Skeletal muscle satellite cell (primary cell): ENCODE measurements around the gene ISYNA1.

Experiments used
- H3K27me3 ChIP-seq: 2 replicates; pipeline ENCODE4 v1.7.0; 2013; ENCODE audit warnings: low read length; ENCODE audit not compliant: control insufficient read depth, insufficient read depth
- H3K36me3 ChIP-seq: 2 replicates; pipeline ENCODE4 v1.7.0; 2013; ENCODE audit warnings: mild to moderate bottlenecking, control low read depth, low read length; ENCODE audit not compliant: insufficient read depth
- H3K4me1 ChIP-seq: 2 replicates; pipeline ENCODE4 v1.7.0; 2013; ENCODE audit warnings: low read length; ENCODE audit not compliant: control insufficient read depth, insufficient read depth
- H3K4me2 ChIP-seq: 2 replicates; pipeline ENCODE4 v1.7.0; 2013; ENCODE audit warnings: mild to moderate bottlenecking, low read length
- H3K4me3 ChIP-seq: 2 replicates; pipeline ENCODE4 v1.7.0; 2013; ENCODE audit warnings: low read length
- H3K9ac ChIP-seq: 2 replicates; pipeline ENCODE4 v1.7.0; 2013; ENCODE audit warnings: mild to moderate bottlenecking, low read depth, low read length, moderate library complexity
- H3K9me3 ChIP-seq: replicated peaks from 2 replicates; pipeline ENCODE4 v1.7.0; 2013; ENCODE audit warnings: mild to moderate bottlenecking, control low read depth, low read length

The ISYNA1 gene

GRCh38 chr19:18433735-18434398 is 4.1 kb downstream of the ISYNA1 start:
- H3K4me1 ChIP-seq, result peaks cover 29% of the 10 kb centered on the region
- no peak overlapping the region for H3K4me2 ChIP-seq
- no peak overlapping the region for H3K9ac ChIP-seq
- H3K9me3 ChIP-seq, result no peaks in the 10 kb centered on the region
- peaks cover 10% of the 10 kb centered on the region for H3K36me3 ChIP-seq
- no peak overlapping the region for H3K4me3 ChIP-seq
- no peaks in the 10 kb centered on the region for H3K27me3 ChIP-seq

- H3K9ac ChIP-seq, result no peak overlapping the region
- peaks cover 33% of the 10 kb centered on the region for H3K4me1 ChIP-seq
- peak overlapping the region; percentile 44 for H3K4me2 ChIP-seq
- no peaks in the 10 kb centered on the region for H3K27me3 ChIP-seq
- H3K4me3 ChIP-seq, result peak overlapping the region; percentile 39
- H3K36me3 ChIP-seq, result peaks cover 10% of the 10 kb centered on the region
- no peaks in the 10 kb centered on the region for H3K9me3 ChIP-seq
Observed at GRCh38 chr19:18433015-18433691, 4.8 kb downstream of the ISYNA1 start.

DNA sequence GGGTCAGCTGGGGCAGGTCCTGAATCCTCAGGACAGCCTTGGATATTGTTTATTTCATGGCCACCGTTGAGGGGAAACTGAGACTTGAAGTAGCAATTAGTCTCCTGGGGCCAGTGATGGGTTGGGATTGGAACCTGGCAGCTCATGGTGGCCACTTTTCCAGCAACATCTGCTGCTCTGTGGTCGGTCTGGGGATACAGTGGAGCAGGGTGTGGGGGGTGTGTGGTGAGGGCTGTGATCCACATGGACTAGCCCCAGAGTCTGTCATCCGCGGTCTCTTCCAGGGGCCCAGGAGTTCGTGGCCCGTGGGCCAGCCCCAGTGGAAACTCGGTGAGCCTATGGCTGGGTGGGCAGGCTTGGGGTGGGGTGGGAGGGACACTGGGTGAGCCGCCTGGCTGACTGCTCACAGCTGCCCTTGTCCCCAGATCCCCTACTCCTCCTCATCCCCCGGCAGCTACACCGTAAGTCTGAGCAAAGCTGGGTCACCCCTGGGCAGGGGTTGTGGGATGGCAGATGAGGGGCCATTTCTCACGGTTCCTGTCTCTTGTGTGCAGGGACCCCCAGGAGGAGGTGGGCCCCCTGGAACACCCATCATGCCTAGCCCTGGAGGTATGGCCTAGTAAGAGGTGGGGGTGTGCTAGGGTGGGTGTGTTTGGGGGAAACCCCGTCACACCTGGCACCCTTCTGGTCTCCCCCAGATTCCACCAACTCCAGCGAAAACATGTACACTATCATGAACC is 5.5 kb downstream of the ISYNA1 start:
- H3K4me3 ChIP-seq, result no peak overlapping the region
- peaks cover 28% of the 10 kb centered on the region for H3K4me1 ChIP-seq
- H3K9ac ChIP-seq, result no peak overlapping the region
- no peaks in the 10 kb centered on the region for H3K9me3 ChIP-seq
- no peak overlapping the region for H3K4me2 ChIP-seq
- H3K36me3 ChIP-seq, result peaks cover 10% of the 10 kb centered on the region
- H3K27me3 ChIP-seq, result no peaks in the 10 kb centered on the region

GRCh38 chr19:18431351-18432197 is 6.4 kb downstream of the ISYNA1 start:
- no peak overlapping the region for H3K4me2 ChIP-seq
- H3K9me3 ChIP-seq, result no peaks in the 10 kb centered on the region
- H3K9ac ChIP-seq, result no peak overlapping the region
- H3K36me3 ChIP-seq, result peaks cover 10% of the 10 kb centered on the region
- no peak overlapping the region for H3K4me3 ChIP-seq
- peaks cover 26% of the 10 kb centered on the region for H3K4me1 ChIP-seq
- H3K27me3 ChIP-seq, result no peaks in the 10 kb centered on the region

GRCh38 chr19:18430417-18431144 is 7.4 kb downstream of the ISYNA1 start:
- H3K36me3 ChIP-seq, result peaks cover 10% of the 10 kb centered on the region
- no peaks in the 10 kb centered on the region for H3K9me3 ChIP-seq
- no peak overlapping the region for H3K9ac ChIP-seq
- H3K27me3 ChIP-seq, result no peaks in the 10 kb centered on the region
- H3K4me1 ChIP-seq, result peaks cover 34% of the 10 kb centered on the region
- no peak overlapping the region for H3K4me3 ChIP-seq
- no peak overlapping the region for H3K4me2 ChIP-seq

DNA sequence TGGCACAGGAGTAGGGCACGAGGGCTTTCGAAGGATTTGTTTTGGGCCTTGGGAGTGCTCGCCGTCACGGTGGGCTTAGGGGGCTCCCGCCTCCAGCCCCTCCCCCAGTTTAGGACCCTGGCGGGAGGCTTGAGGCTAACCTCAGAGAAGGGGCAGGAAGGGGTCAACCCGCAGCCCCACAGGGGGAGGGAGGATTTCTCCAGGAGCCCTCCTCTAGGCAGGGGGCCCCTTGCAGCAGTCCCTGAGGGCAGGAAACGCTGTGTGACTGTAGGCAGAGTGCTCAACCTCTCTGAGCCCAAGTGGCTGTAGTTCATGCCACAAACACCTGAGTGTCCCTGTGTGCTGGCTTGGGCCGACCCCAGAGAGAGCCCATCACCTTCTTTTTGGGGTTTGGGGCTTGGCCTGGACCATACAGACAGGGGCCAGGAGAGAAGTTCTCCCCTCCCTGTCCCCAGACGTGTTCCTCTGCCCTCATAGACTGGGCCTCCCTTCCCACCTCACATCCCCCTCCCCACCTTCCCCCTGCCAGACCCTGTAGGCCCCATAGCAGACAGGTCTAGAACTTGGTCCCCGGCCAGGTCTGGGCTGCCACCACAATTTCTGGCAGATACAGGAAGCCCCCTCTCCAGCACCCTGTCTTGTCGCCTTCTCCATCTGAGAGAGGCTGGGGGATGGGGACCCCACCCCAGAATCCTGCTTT is 8.1 kb downstream of the ISYNA1 start:
- no peaks in the 10 kb centered on the region for H3K27me3 ChIP-seq
- peak overlapping the region; percentile 61 for H3K9ac ChIP-seq
- peak overlapping the region; percentile 69 for H3K4me3 ChIP-seq
- peak overlapping the region; percentile 81 for H3K4me2 ChIP-seq
- peaks cover 10% of the 10 kb centered on the region for H3K36me3 ChIP-seq
- H3K4me1 ChIP-seq, result peaks cover 40% of the 10 kb centered on the region
- H3K9me3 ChIP-seq, result no peaks in the 10 kb centered on the region

DNA sequence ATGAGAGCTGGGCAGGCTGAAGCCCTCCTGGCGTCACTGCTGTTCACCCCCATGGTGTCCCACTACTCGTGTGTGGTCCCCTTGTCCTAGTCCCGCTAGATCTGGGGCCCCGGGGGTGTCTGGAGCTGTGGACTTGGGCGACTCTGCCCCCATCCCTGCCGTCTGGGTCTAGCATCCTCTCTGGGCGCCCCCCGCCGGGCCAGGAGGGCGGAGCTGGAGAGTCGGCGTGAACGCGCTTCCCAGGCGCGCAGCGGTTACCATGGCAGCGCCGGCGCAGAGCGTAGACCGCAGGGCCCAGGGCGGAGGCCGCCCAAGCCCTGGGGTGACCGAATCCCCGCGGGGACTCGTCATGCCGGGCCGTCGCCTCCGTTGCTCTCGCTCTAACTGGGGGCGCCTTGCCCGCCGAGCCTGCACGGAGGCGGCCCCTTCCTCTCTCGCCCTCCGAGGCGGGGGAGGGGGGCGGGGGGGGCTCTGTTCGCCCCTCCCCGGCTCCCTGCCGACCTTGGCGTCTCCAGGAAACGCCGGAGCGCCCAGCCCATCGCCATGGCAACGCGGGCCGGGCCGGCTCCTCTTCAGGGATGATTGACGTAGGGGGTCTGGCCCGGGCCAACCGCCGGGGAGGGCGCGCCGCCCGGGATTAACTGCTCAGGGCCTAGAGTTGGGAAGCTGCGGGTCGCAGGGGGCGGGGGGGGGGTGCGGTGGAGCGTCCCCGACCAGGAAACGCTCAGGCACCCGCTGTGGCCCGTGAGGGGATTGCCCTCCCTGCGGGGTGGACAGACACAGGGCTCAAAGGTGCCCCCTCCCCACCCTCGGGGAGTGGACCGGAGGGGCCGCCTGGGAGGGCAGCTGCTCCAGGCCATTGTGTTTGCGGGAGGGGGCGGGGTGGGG is 8.9 kb downstream of the ISYNA1 start:
- H3K27me3 ChIP-seq, result no peaks in the 10 kb centered on the region
- H3K36me3 ChIP-seq, result peaks cover 10% of the 10 kb centered on the region
- H3K4me3 ChIP-seq, result peak overlapping the region; percentile 69
- peaks cover 40% of the 10 kb centered on the region for H3K4me1 ChIP-seq
- no peaks in the 10 kb centered on the region for H3K9me3 ChIP-seq
- peak overlapping the region; percentile 81 for H3K4me2 ChIP-seq
- peak overlapping the region; percentile 61 for H3K9ac ChIP-seq

- H3K27me3 ChIP-seq, result no peaks in the 10 kb centered on the region
- no peak overlapping the region for H3K4me2 ChIP-seq
- H3K9me3 ChIP-seq, result no peaks in the 10 kb centered on the region
- peaks cover 10% of the 10 kb centered on the region for H3K36me3 ChIP-seq
- peaks cover 38% of the 10 kb centered on the region for H3K4me1 ChIP-seq
- no peak overlapping the region for H3K4me3 ChIP-seq
- H3K9ac ChIP-seq, result no peak overlapping the region
Observed at GRCh38 chr19:18428173-18428786, 9.7 kb downstream of the ISYNA1 start.

GRCh38 chr19:18427743-18428113 is 10.2 kb downstream of the ISYNA1 start:
- no peak overlapping the region for H3K9ac ChIP-seq
- H3K4me3 ChIP-seq, result no peak overlapping the region
- no peak overlapping the region for H3K4me2 ChIP-seq
- H3K36me3 ChIP-seq, result peaks cover 9% of the 10 kb centered on the region
- no peaks in the 10 kb centered on the region for H3K9me3 ChIP-seq
- H3K27me3 ChIP-seq, result no peaks in the 10 kb centered on the region
- peaks cover 34% of the 10 kb centered on the region for H3K4me1 ChIP-seq
